Measurements from ENCODE around the gene ZDHHC13. TPM values are rescaled to one million over a fixed set of nuclear protein-coding genes. Genes with fewer than 3 reads are reported as not detected.

Gene ZDHHC13
- total RNA-seq, 1 donor from 2014 or later = 17.3 TPM

GRCh38 chr11:19200410-19201201 lies 83.6 kb downstream of the ZDHHC13 start:
- peaks cover 22% of the 10 kb centered on the region for H3K4me1 Mint-ChIP-seq
- peak overlapping the region; percentile 65 for H3K27ac Mint-ChIP-seq
- no peaks in the 10 kb centered on the region for H3K9me3 Mint-ChIP-seq
- no peak overlapping the region for H3K4me3 Mint-ChIP-seq
- no peak for TF ChIP-seq CTCF (IDR thresholded peaks at IDR 0.05; ENCODE audit: unreplicated experiment)
- no peaks in the 10 kb centered on the region for H3K36me3 Mint-ChIP-seq
- peaks cover 1% of the 10 kb centered on the region for H3K27me3 Mint-ChIP-seq (ENCODE audit: low read depth)
- DNase-seq (ENCODE audit: low spot score in 2 of 2, unreplicated experiment in 2 of 2) = no peak

- DNase-seq (ENCODE audit: low spot score in 2 of 2, unreplicated experiment in 2 of 2) = no peak
Observed at GRCh38 chr11:19201737-19202605, 85.0 kb downstream of the ZDHHC13 start, which contains the start of gene CSRP3. Gene CSRP3, minus strand, starts transcription at chr11:19201983. Its CDS starts 9,535 bp downstream, at chr11:19192448.

GRCh38 chr11:19204836-19205235 lies 87.9 kb downstream of the ZDHHC13 start:
- H3K27me3 Mint-ChIP-seq (ENCODE audit: low read depth) = peaks cover 29% of the 10 kb centered on the region
- no peaks in the 10 kb centered on the region for H3K9me3 Mint-ChIP-seq
- TF ChIP-seq CTCF (IDR thresholded peaks at IDR 0.05; ENCODE audit: unreplicated experiment) = no peak

More at GRCh38 chr11:19201737-19202605, 85.0 kb downstream of the ZDHHC13 start, which contains the start of gene CSRP3:
- Mint-ChIP-seq H3K27ac (peak within 1 kb of the TSS; percentile 65), H3K9me3 (no peaks in the 10 kb centered on the region), H3K27me3 (ENCODE audit: low read depth) (peaks cover 12% of the 10 kb centered on the region), H3K36me3 (no peaks in the 10 kb centered on the region), H3K4me3 (no peak within 1 kb of the TSS), H3K4me1 (peaks cover 22% of the 10 kb centered on the region)
- TF ChIP-seq CTCF (IDR thresholded peaks at IDR 0.05; ENCODE audit: unreplicated experiment) = no peak

GRCh38 chr11:19208181-19208580 lies 91.2 kb downstream of the ZDHHC13 start:
- no peak overlapping the region for H3K27ac Mint-ChIP-seq
- no peaks in the 10 kb centered on the region for H3K9me3 Mint-ChIP-seq
- H3K36me3 Mint-ChIP-seq = no peaks in the 10 kb centered on the region
- no peak overlapping the region for H3K4me3 Mint-ChIP-seq
- DNase-seq (ENCODE audit: low spot score in 2 of 2, unreplicated experiment in 2 of 2) = no peak
- peaks cover 41% of the 10 kb centered on the region for H3K27me3 Mint-ChIP-seq (ENCODE audit: low read depth)
- no peak for TF ChIP-seq CTCF (IDR thresholded peaks at IDR 0.05; ENCODE audit: unreplicated experiment)
- peaks cover 12% of the 10 kb centered on the region for H3K4me1 Mint-ChIP-seq

More at GRCh38 chr11:19204836-19205235, 87.9 kb downstream of the ZDHHC13 start:
- Mint-ChIP-seq H3K4me3 (no peak overlapping the region), H3K4me1 (peaks cover 22% of the 10 kb centered on the region), H3K36me3 (no peaks in the 10 kb centered on the region), H3K27ac (no peak overlapping the region)
- no peak for DNase-seq (ENCODE audit: low spot score in 2 of 2, unreplicated experiment in 2 of 2)

- Mint-ChIP-seq H3K9me3 (no peaks in the 10 kb centered on the region), H3K4me1 (peaks cover 12% of the 10 kb centered on the region), H3K36me3 (no peaks in the 10 kb centered on the region), H3K27me3 (ENCODE audit: low read depth) (peaks cover 50% of the 10 kb centered on the region), H3K27ac (no peak overlapping the region), H3K4me3 (no peak overlapping the region)
- no peak for TF ChIP-seq CTCF (IDR thresholded peaks at IDR 0.05; ENCODE audit: unreplicated experiment)
- no peak for DNase-seq (ENCODE audit: low spot score in 2 of 2, unreplicated experiment in 2 of 2)
Observed at GRCh38 chr11:19208959-19209546, 92.1 kb downstream of the ZDHHC13 start.

Data from mesothelial cell of epicardium (in vitro differentiated cells).